Occipital lobe (tissue), 2 donors: ENCODE results near the gene PBRM1. TPM values are rescaled to one million over a fixed set of nuclear protein-coding genes. Genes with fewer than 3 reads are reported as not detected.

Source experiments
- DNase-seq: peaks from one replicate; lab custom pipeline; 2025; lab: John Stamatoyannopoulos, UW
- total RNA-seq: library from RNA; depleted of rRNA; stranded (reverse); fragments of >200 nt; gene quantifications from one replicate; pipeline ENCODE4 v1.2.3, GENCODE V29; 2014

PBRM1 gene
- total RNA-seq, 1 donor from 2014 or later = 203 TPM

DNA sequence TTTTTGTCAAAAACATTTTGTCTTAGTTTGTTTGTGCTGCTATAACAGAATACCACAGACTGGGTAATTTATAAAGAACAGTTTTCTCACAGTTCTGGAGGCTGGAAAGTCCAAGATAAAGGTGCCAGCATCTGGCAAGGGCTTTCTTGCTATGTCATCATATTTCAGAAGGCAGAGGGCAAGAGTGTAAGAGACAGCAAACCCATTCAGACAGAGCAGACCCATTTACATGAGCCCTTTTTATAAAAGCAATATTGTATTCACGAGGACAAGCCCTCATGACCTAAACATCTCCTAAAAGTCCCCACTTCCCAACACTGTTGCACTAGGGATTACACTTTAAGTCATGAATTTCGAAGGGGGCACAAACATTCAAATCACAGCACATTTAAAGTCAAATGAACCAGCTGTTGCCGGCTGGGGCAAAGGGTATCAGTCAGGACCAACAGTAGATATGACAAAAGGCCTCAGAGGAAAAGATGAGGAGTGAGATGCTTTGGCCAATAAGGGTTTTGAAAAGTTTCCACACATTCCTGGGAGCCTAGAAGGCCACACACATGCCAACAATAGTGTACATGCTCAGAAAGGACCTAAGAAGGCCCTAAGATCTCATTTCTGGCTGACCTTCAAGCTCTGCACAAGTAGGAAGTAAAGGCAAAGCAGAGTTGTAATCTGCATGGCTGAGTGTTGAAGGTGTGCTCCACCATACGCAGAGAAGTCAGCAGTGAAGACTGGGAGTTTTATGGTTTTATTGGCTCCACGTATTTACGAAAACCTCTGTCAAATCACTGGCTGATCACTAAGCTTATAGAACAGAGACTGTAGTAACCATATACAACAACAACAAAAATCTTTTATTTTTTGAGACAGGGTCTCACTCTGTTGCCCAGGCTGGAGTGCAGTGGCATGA is 111.4 kb downstream of the PBRM1 start:
- no peak for DNase-seq

DNA sequence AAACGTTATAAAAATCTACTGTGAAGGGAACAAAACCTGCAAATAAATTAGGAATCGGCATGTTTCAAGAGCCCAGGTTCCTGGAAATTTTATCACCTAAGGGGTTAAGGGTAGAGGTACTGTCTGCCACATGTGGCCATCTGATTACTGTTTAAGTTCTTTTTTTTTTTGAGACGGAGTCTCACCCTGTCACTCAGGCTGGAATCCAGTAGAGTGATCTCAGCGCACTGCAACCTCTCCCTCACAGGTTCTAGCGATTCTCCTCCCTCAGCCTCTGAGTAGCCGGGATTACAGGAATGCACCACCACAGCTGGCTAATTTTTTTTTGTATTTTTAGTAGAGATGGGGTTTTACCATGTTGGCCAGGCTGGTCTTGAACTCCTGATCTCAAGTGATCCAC is 113.5 kb downstream of the PBRM1 start:
- DNase-seq = no peak

DNA sequence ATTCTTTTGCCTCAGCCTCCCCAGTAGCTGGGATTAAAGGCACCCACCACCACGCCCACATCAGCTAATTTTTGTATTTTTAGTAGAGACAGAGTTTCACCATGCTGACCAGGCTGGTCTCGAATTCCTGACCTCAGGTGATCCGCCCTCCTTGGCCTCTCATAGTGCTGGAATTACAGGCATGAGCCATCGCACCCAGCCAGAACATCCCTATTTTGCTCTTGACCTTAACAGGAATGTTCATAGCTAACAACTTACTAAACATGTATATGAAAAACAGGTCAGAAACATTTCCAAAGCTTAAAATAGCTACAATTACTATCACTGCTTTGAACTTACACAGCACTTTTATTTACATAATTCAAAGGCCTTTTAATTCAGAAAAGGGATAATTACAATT is 115.6 kb downstream of the PBRM1 start:
- no peak for DNase-seq

DNA sequence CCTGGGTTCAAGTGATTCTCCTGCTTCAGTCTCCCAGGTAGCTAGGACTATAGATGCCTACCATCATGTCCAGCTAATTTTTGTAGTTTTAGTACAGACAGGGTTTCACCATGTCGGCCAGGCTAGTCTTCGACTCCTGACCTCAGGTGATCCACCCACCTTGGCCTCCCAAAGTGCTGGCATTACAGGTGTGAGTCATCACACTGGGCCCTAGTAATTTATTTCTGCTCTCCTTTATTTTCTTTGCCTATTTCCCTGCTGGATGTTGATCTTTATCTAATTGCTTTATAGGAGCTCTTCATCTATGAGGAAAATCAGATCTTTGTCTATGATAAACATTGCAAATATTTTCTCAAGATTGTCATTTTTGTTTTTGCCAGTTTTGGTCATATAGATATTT is 117.6 kb downstream of the PBRM1 start:
- DNase-seq = no peak

DNA sequence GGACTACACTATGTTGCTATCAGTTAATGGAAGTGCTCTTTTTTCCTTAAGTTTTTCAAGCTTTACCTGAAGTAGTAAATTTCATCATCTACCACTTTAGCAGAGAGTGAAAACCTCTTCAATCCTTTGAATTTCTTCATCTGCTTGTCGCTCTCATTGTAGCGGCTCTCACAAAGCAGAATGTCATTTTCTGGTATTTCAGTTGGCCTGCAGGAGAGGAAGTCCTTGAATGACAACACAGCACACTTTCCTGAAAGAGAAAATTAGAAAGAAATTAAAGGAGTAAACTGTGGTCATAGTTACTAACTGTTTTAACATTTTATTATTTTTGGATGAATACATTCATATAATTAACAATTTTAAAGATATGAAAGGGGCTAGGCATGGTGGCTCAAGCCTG is 121.7 kb downstream of the PBRM1 start:
- no peak for DNase-seq

DNA sequence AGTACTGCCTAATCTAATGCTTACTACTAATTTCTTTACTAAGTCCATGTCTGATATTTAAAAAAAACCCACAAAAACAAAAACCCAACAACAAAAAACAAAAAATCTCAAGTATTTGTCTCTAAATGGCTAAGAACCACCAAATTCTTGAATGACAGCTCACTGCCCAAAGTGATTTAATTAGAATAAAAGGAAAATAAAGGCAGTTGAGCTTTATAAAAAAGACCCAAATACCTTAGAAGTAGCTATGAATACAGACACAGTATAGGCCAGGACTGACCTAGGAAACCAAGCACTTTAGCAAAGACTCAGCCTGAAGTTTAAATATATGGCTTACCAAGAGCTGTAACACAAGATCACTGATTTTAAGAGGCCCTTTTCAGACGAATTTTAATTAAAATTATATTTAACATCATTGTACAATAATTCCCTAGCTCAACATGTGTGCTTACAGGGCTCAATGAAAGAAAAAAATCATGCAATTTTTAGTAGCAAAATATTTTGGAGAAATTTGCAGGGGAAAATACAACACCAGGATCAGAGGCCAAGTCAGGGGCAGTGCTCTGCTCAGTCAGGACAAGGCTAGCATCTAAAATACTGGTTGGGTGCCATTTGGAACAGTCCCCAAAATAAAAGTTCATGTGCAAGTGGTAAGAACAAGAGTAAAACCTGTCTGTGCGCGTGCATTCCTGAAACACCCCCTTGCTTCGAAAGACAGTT is 124.5 kb downstream of the PBRM1 start:
- DNase-seq = no peak

DNA sequence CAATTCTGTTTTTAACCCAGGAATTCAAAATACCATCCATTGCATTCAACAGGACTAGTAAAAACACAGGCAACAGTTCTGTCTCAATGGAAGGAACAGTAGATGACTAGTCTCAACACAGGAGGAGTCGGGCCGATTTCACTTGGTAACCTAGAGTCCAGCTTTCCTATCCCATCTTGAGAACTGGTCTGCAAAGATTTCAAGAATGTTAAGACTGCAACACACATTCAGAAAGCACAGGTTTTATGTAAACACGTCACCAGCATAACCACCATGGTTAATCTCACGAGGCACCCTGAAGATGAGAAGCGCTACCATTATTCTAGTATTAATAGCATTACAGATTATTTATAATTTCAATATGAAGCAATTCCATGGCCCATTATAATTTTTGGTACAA is 127.3 kb downstream of the PBRM1 start:
- DNase-seq = no peak

DNA sequence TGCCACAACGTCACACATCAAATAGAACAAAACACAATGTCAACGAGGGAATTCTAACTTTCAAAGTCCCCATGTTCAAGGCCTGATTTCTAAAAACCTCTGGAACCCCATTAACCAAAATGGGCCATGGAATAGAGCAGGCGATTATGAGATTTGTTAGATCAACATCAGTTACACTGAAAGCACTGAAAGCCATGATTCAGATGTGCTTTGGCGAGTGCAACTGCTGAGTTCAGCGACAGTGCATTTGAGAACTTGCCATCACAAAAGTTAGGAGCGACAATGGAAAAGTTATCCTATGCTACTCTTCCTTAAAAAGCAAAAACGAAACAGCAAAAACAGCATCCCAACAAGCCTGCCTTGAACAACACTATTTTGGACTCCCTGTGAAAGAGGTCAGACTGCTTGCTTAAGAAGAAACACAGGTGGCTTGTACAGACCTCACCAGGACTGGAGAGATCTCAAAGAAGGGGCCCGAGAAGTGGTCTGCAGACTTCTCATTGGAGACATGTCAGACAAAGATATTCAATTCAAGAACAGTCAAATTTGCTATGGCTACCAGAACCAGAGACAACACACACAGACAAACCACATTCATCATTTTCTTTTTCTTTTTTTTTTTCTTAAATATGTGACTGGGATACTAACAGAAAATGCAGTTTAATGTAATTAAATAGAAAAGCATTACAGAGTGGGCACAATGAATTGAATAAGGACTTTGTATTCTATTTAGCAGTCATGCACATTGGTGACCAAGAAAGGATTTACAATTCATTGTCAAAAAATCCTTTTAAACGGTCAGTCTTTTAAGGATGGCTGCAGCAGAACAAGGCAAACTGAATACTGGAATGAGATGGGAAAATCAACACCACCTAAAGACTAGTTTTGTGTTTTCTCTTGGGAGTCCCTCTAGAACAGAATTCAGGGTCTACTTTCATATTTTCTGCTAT is 128.4 kb downstream of the PBRM1 start:
- DNase-seq = no peak

DNA sequence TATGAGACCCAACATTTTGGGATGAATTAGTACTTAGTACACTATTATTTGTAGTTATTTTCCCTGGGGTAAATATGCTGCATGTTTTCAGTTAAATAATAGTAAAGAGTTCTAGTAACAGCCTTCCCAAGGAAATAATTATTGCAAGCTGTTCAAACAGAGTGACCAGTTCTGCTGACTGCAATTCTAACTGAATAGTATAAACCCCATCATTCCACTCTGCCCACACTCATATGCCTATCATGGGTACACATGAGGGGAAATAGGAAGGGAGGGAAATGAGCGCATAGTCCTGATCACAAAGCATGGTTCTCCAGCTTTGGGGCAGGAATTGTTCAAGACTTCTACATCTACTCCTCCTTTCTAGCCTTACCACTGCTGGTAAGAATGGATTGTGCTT is 130.7 kb downstream of the PBRM1 start:
- DNase-seq = no peak

DNA sequence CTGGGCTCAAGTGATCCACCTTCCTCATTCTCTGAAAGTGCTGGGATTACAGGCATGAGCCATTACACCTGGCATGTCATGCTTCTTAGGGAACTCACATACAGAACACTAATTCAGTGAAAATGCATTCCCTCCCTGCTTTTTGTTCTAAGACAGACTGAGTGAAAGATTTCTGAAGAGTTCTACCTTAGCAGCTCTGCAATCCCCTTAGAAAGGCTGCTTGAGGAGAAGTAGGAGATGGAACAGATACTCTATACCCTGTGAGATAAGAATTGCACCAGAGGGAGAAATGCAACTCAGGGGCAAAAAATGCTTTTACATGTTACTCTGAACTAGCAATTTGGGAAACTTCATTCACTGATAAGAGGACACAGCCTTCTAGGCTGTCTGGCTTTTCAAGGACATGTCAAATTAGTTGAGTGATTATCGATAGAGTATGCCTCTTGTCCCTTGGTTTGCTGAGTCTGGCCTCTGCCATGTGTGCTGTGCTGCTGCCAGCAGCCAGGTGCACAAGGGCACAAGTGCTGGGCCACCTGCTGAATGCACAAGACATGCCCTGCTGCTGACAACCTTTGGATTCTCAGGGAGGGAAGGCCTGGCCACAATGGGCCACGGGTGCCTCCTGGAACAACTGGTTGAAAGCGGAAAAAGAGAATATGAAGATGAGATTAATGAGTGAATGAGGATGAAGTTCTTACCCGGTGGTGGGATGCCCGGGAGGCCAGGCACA is 131.5 kb downstream of the PBRM1 start:
- no peak for DNase-seq

DNA sequence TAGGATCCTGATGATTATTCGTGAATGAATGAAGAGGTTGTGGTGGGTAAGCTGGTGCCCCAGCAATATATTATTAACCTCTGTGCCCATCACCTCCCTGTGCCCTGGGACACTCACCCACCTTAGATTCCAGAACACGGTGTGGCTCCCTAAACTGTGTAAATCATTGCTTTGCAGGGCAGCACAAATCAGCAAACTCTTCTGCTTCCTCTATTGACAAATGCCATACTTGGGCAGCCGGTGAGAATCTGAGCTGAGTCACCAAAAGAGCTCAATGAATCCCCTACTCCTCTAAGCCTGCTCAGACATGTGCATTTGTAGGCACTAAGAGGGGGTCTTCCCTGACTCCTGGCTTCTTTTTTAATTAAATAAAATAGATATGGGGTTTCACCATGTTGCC is 133.6 kb downstream of the PBRM1 start:
- no peak for DNase-seq

DNA sequence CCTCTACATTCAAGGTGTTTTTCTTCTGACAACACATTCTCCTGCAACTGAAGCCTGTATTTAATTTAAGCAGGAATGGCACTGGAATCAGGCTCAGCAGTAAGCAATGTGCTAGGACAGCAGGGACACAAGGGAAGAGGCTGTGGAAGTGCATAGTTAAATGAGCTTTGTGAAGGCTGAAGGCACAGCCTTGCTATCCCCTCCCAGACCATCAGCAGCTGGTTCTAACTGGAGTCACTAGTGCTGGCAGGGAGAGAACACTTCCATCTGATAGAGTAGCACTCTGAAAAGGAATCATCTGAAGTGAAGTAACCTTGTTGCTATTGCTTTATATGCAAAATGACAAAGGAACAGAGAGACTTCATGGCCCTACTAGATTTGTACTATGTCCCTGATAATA is 134.6 kb downstream of the PBRM1 start:
- DNase-seq = no peak

DNA sequence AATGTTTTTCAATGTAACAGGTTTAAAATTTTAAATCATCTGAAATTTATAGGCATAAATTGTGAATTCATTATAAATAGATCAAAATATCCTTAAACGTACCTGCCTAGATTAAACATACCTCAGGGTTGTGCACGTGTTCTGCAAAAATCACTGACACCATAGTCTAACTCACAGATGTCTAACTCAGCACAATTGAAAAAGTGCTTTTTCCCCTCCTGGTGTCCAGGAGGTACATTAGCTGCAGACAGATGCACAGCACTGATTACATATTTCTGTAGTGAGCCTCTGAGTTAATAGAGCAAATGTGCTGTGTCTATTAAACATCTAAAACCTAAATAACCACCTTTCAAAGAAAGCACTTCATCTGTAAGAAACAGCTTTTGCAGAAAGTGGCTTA is 138.6 kb downstream of the PBRM1 start:
- DNase-seq = no peak

DNA sequence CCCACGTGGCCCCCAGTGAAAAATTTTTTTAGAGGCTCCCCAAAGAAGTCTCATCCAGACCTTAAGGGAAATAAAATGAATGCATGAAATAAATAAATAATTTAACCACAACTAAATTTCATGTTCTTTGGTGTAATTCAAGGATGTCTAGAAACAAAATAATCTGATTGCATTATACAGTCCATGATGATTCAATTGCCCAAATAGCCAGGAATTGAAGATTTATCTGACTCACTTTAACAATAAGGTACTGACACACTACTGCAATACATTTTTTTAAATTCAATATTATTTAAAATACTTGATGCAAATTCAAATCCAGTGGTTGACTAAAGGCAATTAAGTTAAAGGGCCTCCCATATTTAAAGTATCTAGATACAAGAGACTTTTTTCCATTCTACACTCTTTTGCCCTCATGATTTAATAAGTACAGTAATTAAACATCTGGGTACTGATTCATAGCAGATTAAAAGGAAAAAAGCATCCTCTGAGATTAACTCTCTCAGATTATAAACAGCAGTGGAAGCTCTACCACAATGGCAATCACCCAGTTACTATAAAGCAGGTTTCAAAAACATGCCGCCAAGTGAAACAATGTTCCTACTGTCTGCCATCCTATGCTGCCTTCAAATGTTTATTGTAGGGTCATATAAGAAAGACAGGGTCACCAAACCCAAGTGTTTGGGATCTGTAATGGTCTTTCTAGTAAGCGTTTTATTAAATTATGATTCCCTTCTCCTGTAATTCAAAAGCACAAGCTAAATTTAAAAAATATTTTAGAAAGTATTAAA is 139.4 kb downstream of the PBRM1 start:
- DNase-seq = no peak

DNA sequence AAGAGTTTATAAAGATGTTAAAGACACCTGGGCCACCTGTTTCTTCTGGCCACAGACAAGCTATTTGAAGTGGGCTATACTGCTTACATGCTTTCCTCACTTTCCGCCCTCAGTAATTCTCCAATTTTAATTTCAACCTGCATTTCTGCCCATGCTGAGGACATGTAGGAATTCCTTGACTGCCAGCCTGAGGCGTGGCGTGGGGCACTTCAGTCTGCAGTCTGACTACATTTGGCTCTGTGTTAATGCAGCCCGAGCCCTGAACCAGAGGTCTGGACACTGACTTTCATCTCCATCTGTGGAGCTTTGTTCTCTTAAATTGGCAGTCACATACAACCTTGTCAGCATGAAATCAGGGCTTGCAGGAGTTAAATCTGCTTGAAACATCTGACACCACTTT is 140.8 kb downstream of the PBRM1 start:
- no peak for DNase-seq

DNA sequence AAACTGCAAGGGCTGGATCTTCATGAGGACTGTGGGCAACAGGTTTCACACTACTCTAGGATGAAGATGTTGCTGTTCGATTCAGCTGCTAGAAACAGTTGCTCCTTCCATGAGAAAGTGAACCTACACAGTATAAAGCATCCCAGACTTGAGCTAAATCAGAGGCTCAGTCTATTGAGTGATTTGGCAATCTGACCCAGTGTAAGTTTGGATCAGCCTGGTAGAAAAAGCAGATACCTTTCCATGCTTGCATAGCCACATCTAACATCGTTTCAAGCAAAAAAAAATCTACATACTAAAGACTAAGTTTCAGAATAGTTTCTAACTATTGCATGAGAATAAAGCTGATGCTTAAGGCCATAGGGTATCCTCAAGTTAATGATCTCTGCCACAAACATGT is 144.7 kb downstream of the PBRM1 start:
- DNase-seq = no peak

DNA sequence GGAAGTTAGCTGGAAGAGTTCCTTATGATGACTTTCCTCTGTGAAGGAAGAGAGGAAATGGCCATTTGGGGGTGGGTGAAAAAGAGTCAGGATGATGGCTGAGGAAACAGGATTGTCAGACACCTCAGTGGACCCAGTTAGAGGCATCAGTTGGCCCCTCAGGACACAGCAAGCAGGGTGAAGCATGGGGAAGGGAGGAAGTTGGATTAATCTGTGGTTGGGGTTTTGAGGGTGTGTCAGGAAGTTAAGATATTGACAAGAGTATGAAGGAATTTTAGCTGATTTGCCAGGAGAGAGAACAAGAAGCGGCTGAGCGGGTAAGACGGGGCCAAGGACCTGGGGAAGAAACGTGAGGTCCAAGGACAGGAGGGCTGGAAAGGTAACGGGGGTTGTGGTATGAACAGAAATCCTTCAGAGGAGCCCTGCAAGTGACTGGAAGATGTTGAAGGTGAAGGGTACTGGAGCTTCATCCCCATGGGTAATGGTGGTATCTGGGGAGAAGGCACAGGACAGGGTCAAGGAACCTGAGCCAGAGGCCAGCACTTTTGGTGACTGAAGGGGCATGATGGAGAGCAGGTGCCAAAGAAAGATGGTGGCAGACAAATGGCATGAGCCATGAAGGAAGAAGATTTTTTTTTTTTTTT is 146.6 kb downstream of the PBRM1 start:
- no peak for DNase-seq

DNA sequence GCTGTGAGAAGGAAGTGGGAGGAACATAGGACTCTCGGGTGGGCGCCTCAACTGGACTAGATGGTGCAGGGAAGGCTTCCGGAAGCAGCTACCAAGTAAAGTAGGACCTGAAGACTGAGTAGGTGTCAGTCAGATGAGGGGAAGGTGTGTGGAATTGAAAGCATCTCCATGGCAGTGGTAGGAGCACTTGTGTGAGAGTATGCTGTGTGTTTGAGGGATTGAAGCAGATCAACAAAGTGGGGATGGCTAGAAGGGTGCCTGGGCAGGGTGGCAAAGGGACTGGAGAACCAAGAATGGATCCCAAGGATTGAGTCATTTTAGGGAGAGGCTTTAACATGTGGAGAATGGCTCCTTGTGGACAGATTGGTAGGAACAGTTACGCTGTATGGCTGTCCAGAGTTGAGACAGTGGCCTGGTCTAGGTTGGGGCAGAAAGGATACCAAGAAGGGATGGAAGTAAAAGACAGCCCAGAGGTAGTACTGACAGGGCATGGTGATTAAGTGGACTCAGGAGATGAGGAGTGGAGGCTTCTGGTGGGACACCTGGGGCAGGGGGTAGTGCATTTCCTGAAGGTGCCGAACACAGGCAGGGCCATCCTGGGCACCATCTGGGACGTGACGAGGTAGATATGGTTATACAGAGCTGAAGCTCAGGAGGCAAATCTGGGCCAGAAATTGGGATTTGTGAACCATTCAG is 147.8 kb downstream of the PBRM1 start:
- no peak for DNase-seq

DNA sequence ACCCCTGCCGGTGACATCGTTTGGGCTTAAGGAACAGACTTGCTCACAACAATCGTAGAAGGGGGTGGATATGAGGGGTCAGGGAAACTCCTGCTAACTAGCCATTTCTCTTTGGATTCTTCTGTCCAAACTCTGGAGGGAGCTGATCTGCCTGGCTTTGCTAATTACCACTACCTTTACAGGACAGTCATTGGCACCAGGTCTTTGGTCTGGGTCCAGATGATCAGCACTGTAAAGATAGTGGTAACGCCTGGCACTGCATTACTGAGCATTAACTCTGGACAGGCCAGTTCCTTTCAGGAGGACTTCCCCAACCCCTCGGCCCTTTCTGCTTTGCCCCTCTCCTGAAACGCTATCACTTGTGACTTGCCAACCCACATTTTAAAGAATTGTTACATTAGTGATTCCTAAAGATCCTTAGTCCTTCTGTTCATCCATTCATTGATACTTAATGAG is 148.5 kb downstream of the PBRM1 start:
- no peak for DNase-seq
